H9 (cell line): ENCODE data around the gene DSTN. TPM values are rescaled to one million over a fixed set of nuclear protein-coding genes. Genes with fewer than 3 reads are reported as not detected.

Experiments used
- DNase-seq: peaks from one replicate; pipeline ENCODE4 v3.0.0-alpha.2; 2017
- H2AFZ ChIP-seq: one replicate; pipeline ENCODE4 v1.6.1; 2013; ENCODE audit warnings: mild to moderate bottlenecking, low read length, control low read depth, moderate library complexity
- H2AK5ac ChIP-seq: 2 replicates; pipeline ENCODE4 v1.6.1; 2013; ENCODE audit warnings: low read length, control low read depth, mixed read lengths; ENCODE audit not compliant: insufficient read length
- H2BK120ac ChIP-seq: one replicate; pipeline ENCODE4 v1.6.1; 2013; ENCODE audit warnings: low read depth, mild to moderate bottlenecking, low read length, control low read depth, inconsistent platforms; ENCODE audit not compliant: poor library complexity, severe bottlenecking
- H2BK12ac ChIP-seq: 2 replicates; pipeline ENCODE4 v1.6.1; 2013; ENCODE audit warnings: low read length, control low read depth, mixed read lengths, low read depth; ENCODE audit not compliant: insufficient read length
- H2BK15ac ChIP-seq: 2 replicates; pipeline ENCODE4 v1.6.1; 2013; ENCODE audit warnings: low read depth, low read length, control low read depth
- H2BK20ac ChIP-seq: one replicate; pipeline ENCODE4 v1.6.1; 2013; ENCODE audit warnings: low read depth, mild to moderate bottlenecking, low read length, control low read depth, inconsistent platforms; ENCODE audit not compliant: poor library complexity, severe bottlenecking
- H2BK5ac ChIP-seq: 2 replicates; pipeline ENCODE4 v1.6.1; 2013; ENCODE audit warnings: low read length, control low read depth, mixed read lengths; ENCODE audit not compliant: insufficient read length
- H3K14ac ChIP-seq: 2 replicates; pipeline ENCODE4 v1.6.1; 2013; ENCODE audit warnings: low read length, control low read depth; ENCODE audit not compliant: insufficient read depth
- H3K18ac ChIP-seq: 2 replicates; pipeline ENCODE4 v1.6.1; 2013; ENCODE audit warnings: low read depth, mild to moderate bottlenecking, mixed read lengths, low read length, control low read depth; ENCODE audit not compliant: insufficient read length
- H3K23ac ChIP-seq: 2 replicates; pipeline ENCODE4 v1.6.1; 2013; ENCODE audit warnings: low read length, control low read depth, mixed read lengths, low read depth; ENCODE audit not compliant: insufficient read length
- H3K23me2 ChIP-seq: 2 replicates; pipeline ENCODE4 v1.6.1; 2013; ENCODE audit warnings: low read depth, mild to moderate bottlenecking, mixed read lengths, low read length, control low read depth; ENCODE audit not compliant: insufficient read length, poor library complexity, severe bottlenecking
- H3K27ac ChIP-seq: 2 replicates; pipeline ENCODE4 v1.5.1; 2013; ENCODE audit warnings: low read length, control low read depth, mixed read lengths, low read depth; ENCODE audit not compliant: insufficient read length
- H3K27me3 ChIP-seq: 2 replicates; pipeline ENCODE4 v1.6.1; 2013; ENCODE audit warnings: low read length, control low read depth, inconsistent platforms; ENCODE audit not compliant: insufficient read depth
- H3K4ac ChIP-seq: 2 replicates; pipeline ENCODE4 v1.6.1; 2013; ENCODE audit warnings: low read depth, mild to moderate bottlenecking, control low read depth, inconsistent platforms, low read length, moderate library complexity
- H3K4me1 ChIP-seq: 2 replicates; pipeline ENCODE4 v1.6.1; 2013; ENCODE audit warnings: low read length, control low read depth, inconsistent platforms; ENCODE audit not compliant: insufficient read depth
- H3K4me2 ChIP-seq: 2 replicates; pipeline ENCODE4 v1.6.1; 2013; ENCODE audit warnings: low read length, control low read depth, mixed read lengths; ENCODE audit not compliant: insufficient read length, insufficient read depth
- H3K56ac ChIP-seq: 2 replicates; pipeline ENCODE4 v1.6.1; 2013; ENCODE audit warnings: low read depth, mild to moderate bottlenecking, mixed read lengths, low read length, control low read depth; ENCODE audit not compliant: insufficient read length
- H3K79me1 ChIP-seq: 2 replicates; pipeline ENCODE4 v1.6.1; 2013; ENCODE audit warnings: low read depth, mild to moderate bottlenecking, moderate library complexity, low read length, control low read depth, inconsistent platforms; ENCODE audit not compliant: insufficient read depth, poor library complexity, severe bottlenecking
- H3K79me2 ChIP-seq: 2 replicates; pipeline ENCODE4 v1.6.1; 2013; ENCODE audit warnings: low read length, control low read depth, inconsistent platforms; ENCODE audit not compliant: insufficient read depth
- H3K9ac ChIP-seq: 2 replicates; pipeline ENCODE4 v1.6.1; 2013; ENCODE audit warnings: low read length, control low read depth, mixed read lengths; ENCODE audit not compliant: insufficient read length; ENCODE audit errors: extremely low read depth
- H3K9me3 ChIP-seq: one replicate; pipeline ENCODE4 v1.6.1; 2013; ENCODE audit warnings: low read depth, low read length, inconsistent platforms; ENCODE audit not compliant: control insufficient read depth
- H3T11ph ChIP-seq: one replicate; pipeline ENCODE4 v1.6.1; 2013; ENCODE audit warnings: mild to moderate bottlenecking, low read length, control low read depth, inconsistent platforms
- H4K20me1 ChIP-seq: one replicate; pipeline ENCODE4 v1.6.1; 2013; ENCODE audit not compliant: control insufficient read depth, insufficient read length, insufficient read depth
- H4K5ac ChIP-seq: 2 replicates; pipeline ENCODE4 v1.6.1; 2013; ENCODE audit warnings: low read depth, mild to moderate bottlenecking, mixed read lengths, low read length, control low read depth; ENCODE audit not compliant: insufficient read length
- H4K8ac ChIP-seq: replicated peaks from 2 replicates; pipeline ENCODE4 v1.6.1; 2013; ENCODE audit warnings: low read length, control low read depth, mixed read lengths, low read depth; ENCODE audit not compliant: insufficient read length
- H4K91ac ChIP-seq: 2 replicates; pipeline ENCODE4 v1.6.1; 2013; ENCODE audit warnings: low read depth, mild to moderate bottlenecking, moderate library complexity, mixed read lengths, low read length, control low read depth; ENCODE audit not compliant: insufficient read length
- H3K27ac Mint-ChIP-seq, 3 experiments: 2 replicates in 2 of 3; 3 replicates in 1 of 3; pipeline ENCODE4 v1.8.0; 2020 to 2021; ENCODE audit warnings: mixed read lengths in 3 of 3, mild to moderate bottlenecking in 1 of 3, moderate library complexity in 1 of 3
- H3K27me3 Mint-ChIP-seq: 2 replicates; pipeline ENCODE4 v1.8.0; 2021; ENCODE audit warnings: low read depth, mild to moderate bottlenecking, moderate library complexity, mixed read lengths
- H3K36me3 Mint-ChIP-seq, 3 experiments: 2 replicates in 2 of 3; 3 replicates in 1 of 3; pipeline ENCODE4 v1.8.0; 2020 to 2021; ENCODE audit warnings: low read depth in 3 of 3, mixed read lengths in 3 of 3; ENCODE audit not compliant: insufficient read depth in 1 of 3
- H3K4me1 Mint-ChIP-seq, 2 experiments: 2 replicates each; pipeline ENCODE4 v1.8.0; 2020; ENCODE audit warnings: mixed read lengths in 2 of 2
- H3K4me3 Mint-ChIP-seq, 2 experiments: 2 replicates in 1 of 2; 3 replicates in 1 of 2; pipeline ENCODE4 v1.8.0; 2020 to 2021; ENCODE audit warnings: mild to moderate bottlenecking in 2 of 2, mixed read lengths in 2 of 2, moderate library complexity in 1 of 2
- H3K9me3 Mint-ChIP-seq, 2 experiments: 2 replicates in 1 of 2; 3 replicates in 1 of 2; pipeline ENCODE4 v1.8.0; 2020; ENCODE audit warnings: mild to moderate bottlenecking in 2 of 2, mixed read lengths in 2 of 2, moderate library complexity in 1 of 2
- WGBS: extraction: QIAGEN DNeasy Blood & Tissue Kit; methylation state at CpG from one replicate; pipeline ENCODE4 v1.1.7; 2013; ENCODE audit warnings: missing lambda C conversion rate, low lambda C conversion rate, mixed read lengths; ENCODE audit not compliant: insufficient read length; ENCODE audit errors: extremely low coverage; 5-methylcytosine and 5-hydroxymethylcytosine counted together
- total RNA-seq: library from RNA; stranded (reverse); gene quantifications from 2 replicates; pipeline ENCODE4 v1.2.1, GENCODE V29; 2021
- TF ChIP-seq, protein P1 (sequence below): fragments of 200-600 bp; sonication (generic); conservative IDR thresholded peaks from 3 replicates; pipeline ENCODE4 v1.8.0; 2021; ENCODE audit warnings: antibody characterized with exemption, mild to moderate bottlenecking

DSTN gene
- total RNA-seq, 1 experiment from 2014 or later: 145 TPM

DNA sequence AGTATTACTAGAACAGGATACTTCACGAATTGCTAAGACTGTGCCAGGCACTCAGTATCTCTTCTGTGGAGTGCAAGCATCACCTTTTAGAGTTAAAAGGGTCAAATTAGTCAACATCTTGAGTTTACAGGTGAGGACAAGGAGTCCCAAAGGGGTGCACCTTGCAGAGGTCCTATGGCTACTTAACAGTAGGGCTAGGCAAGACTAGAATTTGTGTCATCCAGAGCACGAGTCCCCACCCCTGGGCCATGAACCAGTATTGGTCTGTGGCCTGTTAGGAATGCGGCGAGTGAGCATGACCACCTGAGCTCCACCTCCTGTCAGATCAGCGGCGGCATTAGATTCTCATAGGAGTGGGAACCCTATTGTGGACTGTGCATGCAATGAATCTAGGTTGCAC, 10.5 kb upstream of the DSTN start:
- no peak overlapping the region for H4K8ac ChIP-seq
- Mint-ChIP-seq H3K27me3 (no peaks in the 10 kb centered on the region), H3K9me3 (no peaks in the 10 kb centered on the region), H3K4me1 (peaks cover 24% of the 10 kb centered on the region in 2 experiments), H3K36me3 (no peaks in the 10 kb centered on the region), H3K27ac (peak overlapping the region in 1 of 3 experiments; percentile 73; a peak in 2 of 7 replicates), H3K4me3 (no peak overlapping the region)
- H3K27ac ChIP-seq: no peak overlapping the region
- no peak overlapping the region for H2AK5ac ChIP-seq
- no peak overlapping the region for H2BK20ac ChIP-seq
- no peak overlapping the region for H2BK15ac ChIP-seq
- no peak overlapping the region for H3K4ac ChIP-seq
- H3K14ac ChIP-seq: no peak overlapping the region
- no peaks in the 10 kb centered on the region for H4K20me1 ChIP-seq
- no peaks in the 10 kb centered on the region for H3K79me1 ChIP-seq
- H2BK5ac ChIP-seq: no peak overlapping the region
- no peak overlapping the region for H3K23ac ChIP-seq
- H3K4me2 ChIP-seq: no peak overlapping the region
- H3K79me2 ChIP-seq: no peaks in the 10 kb centered on the region
- peaks cover 10% of the 10 kb centered on the region; the same call in 1 of the 2 replicates for H3K4me1 ChIP-seq
- no peak overlapping the region for H3K9ac ChIP-seq
- H3K56ac ChIP-seq: no peak overlapping the region
- H2BK12ac ChIP-seq: no peak overlapping the region
- no peaks in the 10 kb centered on the region for H3K9me3 ChIP-seq
- no peak overlapping the region for H3T11ph ChIP-seq
- TF ChIP-seq, protein P1, sequence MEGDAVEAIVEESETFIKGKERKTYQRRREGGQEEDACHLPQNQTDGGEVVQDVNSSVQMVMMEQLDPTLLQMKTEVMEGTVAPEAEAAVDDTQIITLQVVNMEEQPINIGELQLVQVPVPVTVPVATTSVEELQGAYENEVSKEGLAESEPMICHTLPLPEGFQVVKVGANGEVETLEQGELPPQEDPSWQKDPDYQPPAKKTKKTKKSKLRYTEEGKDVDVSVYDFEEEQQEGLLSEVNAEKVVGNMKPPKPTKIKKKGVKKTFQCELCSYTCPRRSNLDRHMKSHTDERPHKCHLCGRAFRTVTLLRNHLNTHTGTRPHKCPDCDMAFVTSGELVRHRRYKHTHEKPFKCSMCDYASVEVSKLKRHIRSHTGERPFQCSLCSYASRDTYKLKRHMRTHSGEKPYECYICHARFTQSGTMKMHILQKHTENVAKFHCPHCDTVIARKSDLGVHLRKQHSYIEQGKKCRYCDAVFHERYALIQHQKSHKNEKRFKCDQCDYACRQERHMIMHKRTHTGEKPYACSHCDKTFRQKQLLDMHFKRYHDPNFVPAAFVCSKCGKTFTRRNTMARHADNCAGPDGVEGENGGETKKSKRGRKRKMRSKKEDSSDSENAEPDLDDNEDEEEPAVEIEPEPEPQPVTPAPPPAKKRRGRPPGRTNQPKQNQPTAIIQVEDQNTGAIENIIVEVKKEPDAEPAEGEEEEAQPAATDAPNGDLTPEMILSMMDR: no peak
- no CpG with 5 or more reads among the region's 6 CpGs for WGBS
- no peak overlapping the region for H3K18ac ChIP-seq
- H2BK120ac ChIP-seq: no peak overlapping the region
- H3K23me2 ChIP-seq: no peaks in the 10 kb centered on the region
- no peak overlapping the region for H4K91ac ChIP-seq
- H2AFZ ChIP-seq: no peak overlapping the region
- no peak overlapping the region for H4K5ac ChIP-seq
- no peak for DNase-seq
- no peaks in the 10 kb centered on the region for H3K27me3 ChIP-seq
